Glutamatergic neuron (in vitro differentiated cells): Measurements from ENCODE around the gene HPF1. TPM values are rescaled to one million over a fixed set of nuclear protein-coding genes. Genes with fewer than 3 reads are reported as not detected.

Experiments used
- DNase-seq: peaks from one replicate; pipeline ENCODE4 v3.0.0; 2022
- H3K27ac Mint-ChIP-seq: one replicate; pipeline ENCODE4 v1.8.0; 2020; ENCODE audit warnings: mild to moderate bottlenecking, mixed read lengths, inconsistent platforms; ENCODE audit not compliant: unreplicated experiment
- H3K27me3 Mint-ChIP-seq: one replicate; pipeline ENCODE4 v1.8.0; 2020; ENCODE audit warnings: mild to moderate bottlenecking, moderate library complexity, mixed read lengths, inconsistent platforms; ENCODE audit not compliant: unreplicated experiment
- H3K36me3 Mint-ChIP-seq: one replicate; pipeline ENCODE4 v1.8.0; 2020; ENCODE audit warnings: mild to moderate bottlenecking, mixed read lengths, inconsistent platforms; ENCODE audit not compliant: unreplicated experiment
- H3K4me1 Mint-ChIP-seq: one replicate; pipeline ENCODE4 v1.8.0; 2020; ENCODE audit warnings: mild to moderate bottlenecking, low read depth, mixed read lengths, inconsistent platforms; ENCODE audit not compliant: unreplicated experiment
- H3K4me3 Mint-ChIP-seq: one replicate; pipeline ENCODE4 v1.8.0; 2020; ENCODE audit warnings: mild to moderate bottlenecking, mixed read lengths, inconsistent platforms; ENCODE audit not compliant: unreplicated experiment
- H3K9me3 Mint-ChIP-seq: one replicate; pipeline ENCODE4 v1.8.0; 2020; ENCODE audit warnings: mild to moderate bottlenecking, moderate library complexity, mixed read lengths, inconsistent platforms; ENCODE audit not compliant: unreplicated experiment
- CTCF ChIP-seq: fragments of 200-600 bp; sonication (generic); IDR thresholded peaks from one replicate; pipeline ENCODE4 v1.5.0; 2021; ENCODE audit not compliant: partially characterized antibody, unreplicated experiment
- total RNA-seq: library from RNA; stranded (reverse); fragmentation: NEBNext Ultra II Directional; extraction: Animal tissue kit (Norgen Biotek cat#: 25700); gene quantifications from one replicate; pipeline ENCODE4 v1.2.1, GENCODE V29; 2021; ENCODE audit not compliant: unreplicated experiment

Gene HPF1
- total RNA-seq, 1 donor from 2014 or later = 25.0 TPM

DNA sequence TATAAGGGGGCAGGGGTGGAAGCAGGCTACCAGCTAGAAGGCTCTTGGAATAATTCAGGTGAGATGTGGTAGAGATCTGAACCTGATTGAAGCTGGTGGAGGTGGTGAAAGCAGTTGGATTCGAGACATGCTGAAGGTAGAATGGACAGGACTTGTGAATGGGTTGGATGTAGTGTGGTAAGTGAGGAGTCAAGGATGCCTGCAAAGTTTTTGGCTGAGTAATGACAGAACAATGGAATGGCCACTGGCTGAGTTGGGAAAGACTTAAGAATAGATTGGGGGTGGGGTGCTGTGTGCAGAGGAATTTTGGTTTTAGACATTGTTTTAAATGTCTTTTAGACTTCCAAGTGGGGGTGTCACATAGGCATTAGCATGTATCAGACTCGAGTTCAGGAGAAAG, 33.5 kb downstream of the HPF1 start:
- TF ChIP-seq CTCF = no peak
- Mint-ChIP-seq H3K27ac (no peak overlapping the region), H3K4me3 (no peak overlapping the region), H3K4me1 (no peaks in the 10 kb centered on the region), H3K9me3 (no peaks in the 10 kb centered on the region), H3K27me3 (no peaks in the 10 kb centered on the region), H3K36me3 (no peaks in the 10 kb centered on the region)
- DNase-seq = no peak

GRCh38 chr4:169723207-169723965, 34.4 kb downstream of the HPF1 start:
- Mint-ChIP-seq H3K27ac (no peak overlapping the region), H3K9me3 (no peaks in the 10 kb centered on the region), H3K4me1 (no peaks in the 10 kb centered on the region), H3K27me3 (no peaks in the 10 kb centered on the region), H3K36me3 (no peaks in the 10 kb centered on the region), H3K4me3 (no peak overlapping the region)
- DNase-seq = no peak
- TF ChIP-seq CTCF = no peak

DNA sequence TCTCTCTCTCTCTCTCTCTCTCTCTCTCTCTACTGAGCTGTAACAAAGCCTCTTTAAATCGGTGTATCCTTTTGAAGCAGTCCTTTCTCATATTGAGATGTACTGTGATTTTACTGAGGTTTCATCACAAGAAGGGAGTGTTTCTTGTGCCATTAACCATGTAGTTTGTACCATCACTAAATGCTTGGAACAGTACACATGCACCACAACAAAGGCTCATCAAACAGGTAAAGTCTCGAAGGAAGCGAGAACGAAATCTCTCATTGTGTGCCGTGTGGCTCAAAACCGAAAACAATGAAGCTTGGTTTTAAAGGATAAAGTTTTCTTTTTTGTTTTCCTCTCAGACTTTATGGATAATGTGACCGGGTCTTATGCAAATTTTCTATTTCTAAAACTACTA, 37.2 kb downstream of the HPF1 start:
- Mint-ChIP-seq H3K9me3 (no peaks in the 10 kb centered on the region), H3K27me3 (no peaks in the 10 kb centered on the region), H3K4me3 (no peak overlapping the region), H3K27ac (no peak overlapping the region), H3K4me1 (no peaks in the 10 kb centered on the region), H3K36me3 (no peaks in the 10 kb centered on the region)
- DNase-seq = no peak
- TF ChIP-seq CTCF = no peak

- H3K27me3 Mint-ChIP-seq = no peaks in the 10 kb centered on the region
- H3K4me1 Mint-ChIP-seq = peaks cover 8% of the 10 kb centered on the region
- H3K9me3 Mint-ChIP-seq = no peaks in the 10 kb centered on the region
- H3K27ac Mint-ChIP-seq = no peak overlapping the region
- TF ChIP-seq CTCF = no peak
- H3K4me3 Mint-ChIP-seq = no peak overlapping the region
- H3K36me3 Mint-ChIP-seq = no peaks in the 10 kb centered on the region
- no peak for DNase-seq
These were observed 41.1 kb downstream of the HPF1 start for GRCh38 chr4:169716677-169717076.

DNA sequence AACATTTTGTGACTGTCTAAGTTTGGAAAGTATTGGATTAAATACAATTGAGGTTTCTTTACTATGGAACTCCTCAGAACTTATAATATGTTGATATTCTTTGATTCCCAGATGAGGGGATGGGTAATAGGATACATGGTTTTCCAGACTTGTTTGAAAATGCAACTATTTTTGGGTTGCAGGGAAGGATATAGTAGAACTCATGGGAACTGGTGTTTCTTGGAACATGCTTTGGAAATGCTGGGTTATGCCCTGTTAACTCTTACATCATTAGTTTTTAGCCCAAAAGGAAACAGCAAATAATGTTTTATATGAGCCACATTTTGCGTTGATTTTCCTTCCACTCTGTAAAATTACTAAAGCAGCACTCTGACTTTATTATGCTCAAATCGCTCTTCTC, 41.9 kb downstream of the HPF1 start:
- no peaks in the 10 kb centered on the region for H3K36me3 Mint-ChIP-seq
- no peak for TF ChIP-seq CTCF
- H3K9me3 Mint-ChIP-seq = no peaks in the 10 kb centered on the region
- H3K27me3 Mint-ChIP-seq = no peaks in the 10 kb centered on the region
- H3K4me1 Mint-ChIP-seq = peaks cover 8% of the 10 kb centered on the region
- H3K27ac Mint-ChIP-seq = no peak overlapping the region
- DNase-seq = no peak
- no peak overlapping the region for H3K4me3 Mint-ChIP-seq
